AG09309 (cell line): ENCODE measurements around the gene NUDCD3.

Experiments used
- DNase-seq: peaks from one replicate; pipeline ENCODE4 v3.0.0-alpha.2; 2010; ENCODE audit warnings: low read depth
- H3K4me3 ChIP-seq: 2 replicates; pipeline ENCODE4 v1.5.1; 2011; ENCODE audit warnings: mild to moderate bottlenecking, low read depth, low read length, moderate library complexity; ENCODE audit not compliant: control insufficient read depth
- CTCF ChIP-seq: IDR thresholded peaks from 2 replicates; pipeline ENCODE4 v1.5.1; 2011; ENCODE audit warnings: mild to moderate bottlenecking, low read depth, low read length, inconsistent platforms; ENCODE audit not compliant: insufficient read depth, control insufficient read depth; ENCODE audit errors: missing control alignments

The NUDCD3 gene

GRCh38 chr7:44441079-44441478 lies 49.4 kb downstream of the NUDCD3 start:
- TF ChIP-seq CTCF: no peak
- DNase-seq: no peak
- no peak overlapping the region for H3K4me3 ChIP-seq

GRCh38 chr7:44440577-44441078 lies 49.8 kb downstream of the NUDCD3 start:
- no peak overlapping the region for H3K4me3 ChIP-seq
- DNase-seq: no peak
- no peak for TF ChIP-seq CTCF

DNA sequence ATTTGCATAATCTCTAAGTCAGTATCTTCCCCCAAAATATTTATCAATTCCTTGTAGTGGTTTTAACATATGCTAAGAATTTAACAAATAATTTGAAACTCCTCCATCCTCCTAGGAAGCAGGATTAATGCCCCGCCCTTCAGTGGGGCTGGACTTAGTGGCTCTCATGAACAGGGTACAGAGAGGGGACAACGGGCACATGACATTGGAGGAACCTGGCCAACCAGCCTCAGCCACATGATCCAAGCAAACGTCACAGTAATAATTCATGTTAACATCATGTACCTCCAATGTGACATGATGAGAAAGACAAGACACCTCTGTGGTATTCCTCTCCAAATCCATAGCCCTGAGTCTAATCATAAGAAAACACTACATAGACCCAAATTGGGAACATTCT lies 50.5 kb downstream of the NUDCD3 start:
- DNase-seq: no peak
- no peak for TF ChIP-seq CTCF
- H3K4me3 ChIP-seq: no peak overlapping the region

DNA sequence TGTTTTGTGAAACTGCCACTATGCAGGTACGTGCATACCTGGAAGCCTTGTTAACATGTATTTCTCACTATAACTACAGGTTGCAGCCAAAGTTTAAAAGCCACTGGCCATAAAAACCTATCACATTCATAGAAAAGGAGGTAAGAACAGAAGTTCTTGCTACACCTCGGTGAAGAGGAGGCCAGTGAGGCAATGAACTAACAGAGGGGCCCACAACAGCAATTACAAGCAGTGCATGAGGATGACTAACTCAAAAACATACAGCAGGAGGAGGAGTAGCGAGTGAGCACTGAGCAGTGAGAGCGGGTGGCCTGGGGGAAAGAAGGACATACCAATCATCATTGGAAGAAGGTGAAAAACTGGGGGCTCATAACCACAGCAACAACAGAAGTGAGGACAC lies 51.6 kb downstream of the NUDCD3 start:
- no peak for DNase-seq
- H3K4me3 ChIP-seq: no peak overlapping the region
- no peak for TF ChIP-seq CTCF

- no peak for DNase-seq
- TF ChIP-seq CTCF: no peak
- no peak overlapping the region for H3K4me3 ChIP-seq
Observed at GRCh38 chr7:44434201-44434600, 56.3 kb downstream of the NUDCD3 start.

- no peak for TF ChIP-seq CTCF
- no peak for DNase-seq
- no peak overlapping the region for H3K4me3 ChIP-seq
Observed at GRCh38 chr7:44433255-44434022, 57.0 kb downstream of the NUDCD3 start.
